HG02571 (cell line): ENCODE measurements around the gene SYT1.

Experiments used
- ATAC-seq: cut with Tn5 transposase; IDR thresholded peaks from one replicate; pipeline ENCODE4 v1.9.1; 2021; ENCODE audit warnings: mild to moderate bottlenecking, moderate library complexity; ENCODE audit not compliant: unreplicated experiment

Gene SYT1

DNA sequence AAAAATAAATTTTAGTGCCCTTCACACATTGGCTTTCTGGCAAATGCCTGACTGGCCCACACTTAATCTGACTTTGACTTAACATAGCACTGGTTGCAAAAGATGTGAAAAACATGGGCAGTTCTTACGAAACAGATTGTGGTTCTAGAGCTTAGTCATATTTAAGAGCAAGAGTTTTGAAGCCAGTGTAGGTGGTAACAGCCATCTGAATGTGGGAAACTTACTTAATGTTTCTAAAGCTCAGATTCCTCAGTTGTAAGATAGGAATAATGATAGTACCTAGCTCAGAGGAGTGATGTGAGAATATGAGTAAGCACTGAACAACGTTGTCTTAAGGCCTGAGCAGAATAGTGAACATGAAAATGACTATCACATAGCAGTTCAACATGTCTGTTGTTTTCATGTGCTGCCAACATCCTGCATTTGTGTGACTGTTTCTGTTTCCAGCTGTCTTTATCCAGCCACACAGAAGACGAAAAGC, 262.7 kb downstream of the SYT1 start:
- ATAC-seq = peak; percentile 97

DNA sequence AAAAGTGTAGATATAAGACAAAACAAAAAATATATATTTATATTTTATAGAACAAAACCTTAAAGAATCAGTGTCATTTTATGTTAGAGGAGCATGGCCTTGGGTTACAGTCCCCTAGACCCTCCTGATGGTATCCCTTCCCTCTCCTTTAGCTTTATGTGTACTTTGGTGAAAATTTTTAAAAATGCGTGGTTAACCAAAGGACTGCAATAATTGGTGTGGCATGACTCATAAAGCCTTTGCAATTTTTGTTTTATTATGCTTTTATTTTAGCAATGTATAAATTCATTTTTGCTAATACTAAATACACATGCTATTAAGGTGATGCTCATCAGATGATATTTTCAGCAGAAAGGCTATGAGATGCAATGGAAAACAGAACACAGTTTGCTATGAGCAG, 264.4 kb downstream of the SYT1 start:
- no peak for ATAC-seq

DNA sequence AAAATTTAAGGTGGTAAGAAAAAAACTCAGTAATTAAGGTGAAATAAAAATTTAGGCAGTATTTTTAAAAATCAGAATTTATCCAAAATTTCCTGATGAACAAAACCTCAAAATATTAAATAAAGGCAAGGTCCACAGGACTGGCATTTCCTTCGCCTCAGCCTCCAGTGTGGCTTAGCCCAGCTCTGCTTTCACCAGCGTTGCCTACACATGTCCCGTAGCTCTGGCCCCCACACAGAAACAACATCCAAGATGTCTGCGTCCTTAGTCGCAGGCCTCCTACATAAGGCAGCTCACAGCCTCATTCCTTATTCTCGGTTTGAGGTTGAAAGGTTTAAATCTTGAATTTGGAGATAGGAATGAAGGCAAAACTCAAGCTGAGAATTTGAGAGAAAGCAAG, 274.3 kb downstream of the SYT1 start:
- ATAC-seq = no peak

DNA sequence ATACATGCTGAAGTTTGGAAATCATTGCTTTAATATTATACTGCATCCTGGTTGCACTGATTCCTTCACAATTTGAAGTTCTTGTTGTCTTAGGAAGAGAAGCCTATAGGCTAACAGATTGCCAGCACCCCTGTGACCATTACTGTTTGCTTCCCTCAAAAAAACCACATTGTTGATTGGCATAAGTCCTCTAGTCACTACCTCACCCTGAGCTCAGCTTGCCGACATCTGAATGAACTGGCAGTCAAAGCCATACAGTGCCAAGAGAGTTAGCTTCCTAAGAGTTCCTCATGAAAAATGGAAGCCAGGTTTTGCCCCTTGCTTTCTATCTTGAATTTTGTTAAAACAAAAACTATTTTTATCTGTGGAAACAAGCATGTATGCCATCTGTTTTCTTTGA, 276.1 kb downstream of the SYT1 start:
- ATAC-seq = no peak

DNA sequence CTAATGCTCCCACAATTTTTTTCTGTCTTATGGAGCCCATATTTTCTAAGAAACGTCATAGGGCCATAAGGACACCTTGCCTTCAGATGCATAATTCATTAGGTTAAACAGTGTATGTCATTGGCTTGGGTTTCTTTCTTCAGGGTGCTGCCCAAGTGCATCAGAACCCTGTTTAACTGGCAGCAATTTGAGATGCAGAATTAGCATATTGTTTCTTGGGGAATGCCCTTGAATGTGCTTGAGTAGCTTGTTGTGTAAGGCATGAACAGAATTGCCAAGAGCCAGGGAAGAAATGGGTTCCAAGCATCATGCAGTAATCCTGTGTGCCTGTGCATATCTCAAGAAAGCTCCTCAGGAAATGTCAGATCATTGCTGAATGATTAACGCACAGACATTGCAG, 277.2 kb downstream of the SYT1 start:
- no peak for ATAC-seq

DNA sequence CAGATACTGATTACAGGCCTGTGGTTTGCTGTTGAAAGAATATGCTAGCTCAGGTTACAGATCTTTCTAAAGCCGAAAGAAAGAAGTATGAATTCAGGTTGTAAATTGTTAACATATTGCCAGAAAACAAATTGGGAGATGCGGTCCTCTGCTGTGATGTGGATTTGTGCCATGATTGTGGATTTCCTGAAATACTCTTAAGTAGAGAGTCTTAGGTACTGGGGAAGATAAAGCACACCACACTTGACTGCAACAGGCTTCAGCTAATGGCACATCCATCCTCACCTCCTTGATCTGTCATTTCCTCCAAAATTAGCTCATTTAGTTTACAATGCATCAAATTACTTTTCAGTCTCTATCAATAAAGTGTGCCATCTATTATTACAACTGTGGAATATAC, 279.2 kb downstream of the SYT1 start:
- no peak for ATAC-seq

DNA sequence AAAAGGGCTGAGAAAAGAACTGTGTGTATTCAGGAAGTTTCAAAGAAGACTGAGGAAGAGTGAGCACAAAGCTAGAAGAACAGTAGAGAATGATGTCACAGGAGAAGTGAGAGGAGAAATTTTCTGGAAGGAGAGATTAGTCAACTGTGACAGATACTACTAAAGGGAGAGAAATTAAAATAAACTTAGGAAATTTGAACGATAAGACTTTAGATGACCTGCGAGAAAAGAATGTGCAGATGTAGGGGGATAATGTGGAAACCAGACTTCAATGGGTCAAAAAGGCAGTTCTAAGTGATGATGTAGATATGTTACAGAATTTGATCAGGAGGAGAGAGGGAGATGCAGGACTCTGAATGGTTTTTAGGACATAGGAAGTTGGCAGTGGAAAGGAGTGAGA, 287.4 kb downstream of the SYT1 start:
- ATAC-seq = no peak

DNA sequence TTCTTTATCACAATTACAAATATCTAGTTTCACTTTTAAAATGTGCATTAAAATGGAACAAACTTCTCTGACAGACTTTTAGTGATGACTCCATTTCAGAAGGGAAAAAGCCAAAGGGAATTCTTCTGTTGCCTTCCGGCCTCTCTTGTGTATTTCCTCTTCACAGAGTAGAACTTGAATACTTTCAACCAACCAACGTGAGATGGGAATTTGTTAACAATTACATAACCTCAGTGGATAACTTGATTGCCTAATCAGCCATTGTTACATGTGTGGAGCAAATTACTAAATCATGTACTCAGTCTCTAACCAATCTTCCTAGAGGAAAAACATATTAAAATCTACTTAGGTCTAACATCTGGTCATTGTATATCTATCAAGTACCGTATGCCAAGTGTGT, 291.1 kb downstream of the SYT1 start:
- no peak for ATAC-seq

DNA sequence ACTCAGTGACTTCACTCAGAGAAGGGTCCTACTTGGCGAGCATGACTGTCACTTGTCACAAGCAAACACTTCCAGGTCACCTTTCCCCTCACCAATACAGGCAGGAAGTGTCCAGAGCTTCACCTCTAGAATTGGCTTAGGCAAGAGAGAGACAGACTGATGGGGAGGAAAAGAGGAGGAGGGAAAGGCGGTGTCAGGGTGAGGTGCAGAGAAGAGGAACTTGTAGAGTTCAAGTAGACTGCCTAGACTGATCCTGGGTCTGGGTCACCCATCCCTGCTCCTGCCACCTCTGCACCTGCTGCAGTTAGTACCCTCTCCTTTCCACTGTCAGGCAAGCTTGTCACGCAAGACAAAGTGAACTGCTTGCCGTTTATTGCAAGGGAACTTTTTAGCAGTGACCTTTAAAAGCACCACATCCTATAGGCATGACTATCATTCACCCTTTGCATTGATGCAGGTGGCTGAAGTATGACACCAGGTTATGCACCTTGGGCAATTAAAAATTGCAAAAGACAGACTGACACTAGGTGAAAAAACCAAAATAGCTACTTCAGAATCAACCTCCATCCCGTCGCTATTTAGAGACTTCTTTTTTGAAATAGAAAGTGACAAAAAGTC, 292.4 kb downstream of the SYT1 start:
- ATAC-seq = no peak

DNA sequence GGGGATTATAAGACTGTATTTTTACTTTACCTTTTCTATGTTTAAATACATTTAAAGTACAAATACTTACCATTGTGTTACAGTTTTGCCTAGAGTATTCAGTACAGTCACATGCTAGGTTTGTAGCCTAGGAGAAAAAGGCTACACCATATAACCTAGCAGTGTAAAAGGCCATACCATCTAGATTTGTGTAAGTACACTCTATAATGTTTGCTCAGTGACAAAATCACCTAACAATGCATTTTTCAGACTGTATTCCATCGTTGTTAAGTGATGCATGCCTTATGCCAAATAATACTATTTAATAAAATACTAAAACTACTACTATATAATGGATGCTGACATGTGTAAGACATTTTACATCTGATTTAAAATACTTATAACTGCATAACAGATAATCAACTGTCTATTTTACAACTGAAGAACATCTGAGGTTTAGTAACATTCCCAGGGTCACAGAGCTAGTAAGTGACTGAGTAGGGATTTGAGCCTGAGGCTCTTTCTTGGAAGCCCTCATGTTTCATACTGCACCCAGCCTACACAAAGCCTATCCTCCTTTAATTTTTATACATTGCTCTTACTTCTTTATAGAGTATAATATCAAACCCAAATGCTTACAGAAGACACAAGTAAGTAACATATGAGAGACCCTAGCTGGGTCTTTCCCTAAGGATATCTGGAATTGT, 296.8 kb downstream of the SYT1 start:
- ATAC-seq = no peak

DNA sequence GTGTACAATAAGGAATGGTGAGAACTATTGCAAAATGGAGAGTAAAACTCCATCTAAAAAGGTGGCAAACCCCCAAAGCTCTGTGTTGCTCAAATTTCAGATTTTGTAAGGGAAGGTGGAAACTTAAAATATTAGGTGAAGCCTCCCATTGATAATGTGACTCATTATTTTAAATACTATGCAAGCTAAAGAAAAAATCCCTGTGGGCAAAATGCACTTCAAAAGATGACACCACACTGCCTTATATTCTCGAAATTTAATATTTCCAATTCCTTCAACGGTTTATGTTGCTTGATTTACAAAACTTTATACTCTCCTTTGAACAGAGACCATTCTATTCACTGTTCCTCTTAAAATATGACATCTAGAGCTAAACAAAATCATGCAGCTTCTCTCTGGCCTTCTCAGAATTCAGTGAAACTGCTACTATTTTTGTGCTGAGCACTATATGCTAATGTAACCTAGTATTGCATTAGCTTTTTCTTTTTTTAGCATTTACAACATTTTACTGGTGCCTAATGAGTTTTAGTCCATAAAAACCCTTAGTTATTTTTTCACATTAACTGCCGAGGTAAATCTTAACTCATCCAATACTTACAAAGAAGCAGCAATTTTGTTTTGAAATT, 297.7 kb downstream of the SYT1 start:
- ATAC-seq = no peak

DNA sequence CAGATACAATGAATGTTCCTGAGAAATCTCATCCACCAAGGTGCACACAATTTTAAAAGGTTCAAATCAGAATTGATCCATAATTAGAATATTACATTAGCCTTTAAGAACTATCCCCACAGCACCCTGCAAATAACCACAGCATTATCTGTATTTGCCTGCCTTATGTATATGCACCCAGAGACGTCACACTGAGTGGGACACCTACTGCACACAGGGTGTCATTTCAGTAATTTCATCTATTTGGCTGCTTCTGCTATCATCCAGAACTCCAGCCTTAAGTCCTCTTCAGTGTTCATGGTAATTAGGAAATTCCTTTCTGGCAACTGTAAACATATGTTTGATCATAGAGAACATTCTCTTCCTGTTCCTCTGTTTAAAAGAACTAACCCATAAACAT, 298.4 kb downstream of the SYT1 start:
- ATAC-seq = peak; percentile 58

DNA sequence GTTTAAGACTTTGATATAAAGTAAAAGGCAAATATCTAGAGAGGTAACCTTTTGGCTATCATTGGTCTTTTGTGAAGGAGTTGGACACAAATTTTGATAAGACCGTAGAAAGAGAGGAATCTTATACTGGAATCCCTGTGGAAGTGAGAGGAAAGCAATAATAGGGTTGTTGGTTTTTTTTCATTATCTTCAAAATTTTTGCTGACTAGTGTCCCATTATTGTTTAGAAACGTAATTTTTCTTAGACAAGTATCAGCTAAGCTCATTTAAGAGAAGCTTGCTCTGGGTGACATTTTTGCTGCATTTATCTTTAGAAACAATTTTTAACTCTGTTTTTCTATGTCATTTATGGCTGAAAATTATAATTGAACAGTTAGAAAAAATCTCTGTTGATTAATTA, 300.3 kb downstream of the SYT1 start:
- ATAC-seq = no peak

DNA sequence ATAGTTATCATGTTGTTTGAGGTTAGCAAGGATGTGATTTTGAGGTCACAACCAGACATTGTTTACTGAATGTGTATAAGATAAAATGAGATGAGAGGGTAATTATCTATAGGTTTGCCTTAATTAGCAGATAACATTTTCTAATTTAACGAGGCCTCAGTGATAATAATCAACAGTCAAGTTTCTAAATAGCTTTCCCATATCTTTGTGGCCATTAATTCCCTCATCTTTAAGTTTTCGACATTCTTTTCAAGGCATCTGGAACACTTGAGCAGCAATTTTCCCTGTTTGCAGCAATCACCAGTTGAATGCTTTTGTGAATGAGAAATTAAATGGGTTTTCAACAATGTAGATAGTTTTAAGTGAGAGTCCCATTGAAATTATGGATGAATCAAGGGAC, 304.1 kb downstream of the SYT1 start:
- no peak for ATAC-seq

DNA sequence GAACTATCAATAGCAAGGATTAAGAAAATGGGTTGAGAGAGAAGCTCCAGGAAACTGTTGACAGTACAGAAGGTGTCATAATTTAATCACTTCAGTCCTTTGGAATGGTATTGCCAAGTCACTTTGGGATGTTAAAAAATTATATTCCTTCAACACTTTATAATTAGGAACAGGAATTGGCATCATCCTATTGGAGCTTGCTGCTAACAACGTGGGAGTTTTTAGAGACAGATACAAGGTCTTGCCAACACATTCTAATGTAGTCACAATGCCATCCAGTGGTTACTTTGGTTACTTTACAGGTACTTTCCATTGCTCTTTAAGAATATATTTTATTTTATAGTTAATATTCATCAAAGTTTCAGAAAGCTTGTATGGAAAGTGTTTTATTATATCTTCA, 310.1 kb downstream of the SYT1 start:
- ATAC-seq = peak; percentile 82

DNA sequence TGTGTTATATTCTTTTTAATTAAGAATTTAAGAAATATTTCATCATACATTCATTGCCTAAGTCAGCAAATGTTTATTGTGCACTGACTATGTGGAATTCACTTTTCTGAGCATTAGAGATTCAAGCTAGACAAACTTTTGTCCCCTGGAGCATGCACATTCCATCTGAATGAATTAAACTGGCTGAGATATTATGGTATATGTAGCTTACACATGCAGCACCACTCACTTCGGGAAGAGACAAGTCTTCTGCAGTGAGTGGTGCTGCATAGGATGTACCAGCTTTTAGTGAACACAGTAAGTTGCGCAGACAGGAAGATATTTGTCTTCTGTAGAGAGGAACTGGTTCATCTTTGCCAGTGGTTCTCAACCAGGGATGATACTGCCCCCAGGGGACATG, 318.4 kb downstream of the SYT1 start:
- ATAC-seq = no peak

DNA sequence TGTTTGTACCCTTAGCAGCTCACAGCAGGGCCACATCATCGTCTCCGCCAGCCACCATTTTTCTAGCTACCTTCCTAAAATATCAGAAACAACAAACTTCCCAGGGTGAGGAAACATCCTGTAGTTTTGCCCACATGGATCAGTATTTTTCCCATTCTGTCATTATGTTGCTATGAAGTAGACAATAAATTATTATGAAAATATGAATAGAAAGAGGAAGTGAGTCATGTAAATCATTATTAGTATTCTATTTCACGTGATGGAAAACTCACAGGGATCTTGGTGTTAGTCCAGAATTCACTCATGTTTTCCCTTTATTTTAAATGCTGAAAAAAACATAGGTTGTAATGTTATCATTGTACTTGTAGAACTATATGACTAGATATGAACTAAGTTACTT, 319.4 kb downstream of the SYT1 start:
- no peak for ATAC-seq

DNA sequence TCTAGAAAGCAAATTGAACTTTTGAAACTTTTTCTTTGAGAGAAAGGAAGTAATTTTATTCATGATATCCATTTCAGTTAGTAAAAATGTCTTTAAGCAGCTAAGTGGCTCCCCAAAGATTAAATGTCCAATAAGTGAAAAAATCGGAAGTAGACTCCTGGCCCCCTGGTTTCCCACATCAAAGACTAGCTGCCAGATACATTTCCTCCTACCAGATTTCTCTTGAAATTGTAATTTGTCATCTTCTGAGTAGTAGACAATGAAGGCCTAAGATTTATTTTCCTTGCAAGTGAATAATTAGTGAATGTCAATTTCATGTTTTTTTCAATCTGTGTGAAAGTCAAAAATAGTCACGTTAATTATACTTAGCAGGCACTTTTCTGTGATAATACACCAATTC, 321.9 kb downstream of the SYT1 start:
- no peak for ATAC-seq

DNA sequence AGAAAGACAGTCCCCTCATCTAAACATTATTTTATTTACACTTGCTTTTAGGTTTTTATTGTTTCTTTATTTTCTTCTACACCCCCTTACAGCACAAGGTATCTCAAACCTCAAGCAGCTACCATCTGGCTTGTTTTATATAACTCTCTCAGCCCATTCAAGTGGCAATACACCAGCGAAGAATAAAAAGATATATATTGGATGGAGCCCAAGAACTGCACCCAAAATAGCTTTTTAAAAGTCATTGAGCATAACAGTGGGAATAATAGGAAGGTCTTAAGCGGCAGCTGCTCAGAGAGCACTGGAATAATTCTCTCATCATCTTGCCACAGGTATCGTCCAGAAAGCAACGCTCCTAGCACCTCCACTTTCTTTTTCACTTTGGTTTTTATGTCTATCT, 322.5 kb downstream of the SYT1 start:
- no peak for ATAC-seq

DNA sequence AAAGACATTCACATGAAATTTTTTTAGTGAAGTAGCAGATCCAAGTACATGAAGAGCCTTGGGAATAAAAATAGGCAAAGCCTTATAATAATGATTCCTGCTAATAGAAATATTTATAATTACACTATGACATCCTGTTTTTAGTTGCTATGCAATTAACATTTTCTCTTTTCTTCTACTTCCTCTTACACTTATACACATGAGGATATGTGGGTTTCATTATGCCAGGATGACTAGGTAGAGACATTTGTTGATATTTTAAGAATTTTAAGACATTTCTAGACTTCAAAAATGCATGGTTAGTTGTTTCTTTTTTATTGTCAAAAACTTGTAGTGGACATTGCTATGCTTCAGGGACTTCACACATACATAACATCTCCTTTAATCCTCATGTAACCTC, 326.8 kb downstream of the SYT1 start:
- ATAC-seq = no peak

DNA sequence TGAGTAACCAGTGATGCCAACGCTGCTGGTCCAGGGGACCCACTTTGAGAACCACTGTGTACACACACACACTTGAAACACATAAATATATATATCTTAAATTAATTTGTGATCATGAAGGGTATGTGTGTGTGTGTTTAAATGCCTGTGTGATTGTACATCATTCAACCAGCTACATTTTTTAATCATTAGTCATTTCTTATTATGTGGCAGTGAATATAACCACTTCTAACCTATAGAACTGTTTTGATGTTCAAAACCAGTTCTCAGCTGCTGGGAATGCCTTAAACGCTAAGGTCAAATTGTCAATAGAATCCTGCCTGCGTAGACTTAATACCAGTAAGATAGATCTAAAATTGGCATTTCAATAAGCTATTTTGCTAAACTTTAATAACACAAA, 330.0 kb downstream of the SYT1 start:
- no peak for ATAC-seq

DNA sequence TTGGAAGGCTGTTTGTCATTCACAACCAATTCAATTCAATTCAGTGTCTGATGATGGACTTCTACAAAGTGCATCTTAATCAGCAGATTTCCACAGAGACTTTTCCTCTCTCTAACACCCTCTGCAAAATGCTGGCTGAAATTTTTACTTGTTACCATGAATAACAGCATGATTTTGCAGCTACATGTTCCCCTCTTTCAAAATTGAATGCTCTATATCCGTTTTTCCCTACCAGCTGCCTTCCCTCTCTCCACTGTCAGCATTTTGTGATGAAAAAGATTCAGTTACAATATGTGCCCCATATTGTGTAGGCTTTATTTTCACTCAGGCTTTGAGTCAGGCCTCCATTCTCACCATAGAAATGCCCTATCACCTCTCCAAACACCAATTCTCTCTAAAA, 334.6 kb downstream of the SYT1 start:
- no peak for ATAC-seq

DNA sequence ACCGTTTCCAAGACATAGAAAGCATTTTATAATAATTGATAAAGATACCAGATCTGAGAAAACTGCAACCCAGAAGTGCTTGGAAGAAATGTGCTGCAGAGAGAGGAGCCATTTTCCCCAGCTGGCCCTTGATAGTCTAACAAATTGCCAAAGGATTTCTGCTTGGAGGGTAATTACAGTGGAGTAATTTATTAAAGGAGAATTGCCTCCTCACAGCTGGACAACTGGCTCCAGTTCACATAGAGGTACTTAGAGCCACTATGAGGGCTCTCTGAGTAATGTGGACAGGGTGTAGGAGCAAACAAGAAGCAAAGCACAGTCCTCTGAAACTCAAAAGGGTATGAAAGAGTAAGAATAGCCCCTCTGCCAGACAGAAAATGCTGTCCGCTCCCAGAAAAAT, 335.6 kb downstream of the SYT1 start:
- ATAC-seq = no peak
